HepG2 (cell line): ENCODE measurements around the gene FTCD. TPM values are rescaled to one million over a fixed set of nuclear protein-coding genes. Genes with fewer than 3 reads are reported as not detected.

ENCODE experiments used
- CSRNP2 ChIP-seq: sonication (generic); formaldehyde crosslinking; conservative IDR thresholded peaks from 2 replicates; pipeline ENCODE4 v1.8.0; 2022; ENCODE audit warnings: low read depth, missing genetic modification reagents
- EED ChIP-seq: sonication (generic); formaldehyde crosslinking; IDR thresholded peaks from 2 replicates; pipeline ENCODE4 v1.5.0; 2020; ENCODE audit warnings: mild to moderate bottlenecking, missing genetic modification reagents
- HES4 ChIP-seq: sonication (generic); formaldehyde crosslinking; IDR thresholded peaks from 2 replicates; pipeline ENCODE4 v1.9.0; 2021; ENCODE audit warnings: mild to moderate bottlenecking, missing genetic modification reagents, borderline replicate concordance
- HOXA7 ChIP-seq: sonication (generic); formaldehyde crosslinking; IDR thresholded peaks from 2 replicates; pipeline ENCODE4 v1.8.1; 2022; ENCODE audit warnings: mild to moderate bottlenecking, missing genetic modification reagents, moderate library complexity
- IRF9 ChIP-seq: sonication (generic); formaldehyde crosslinking; IDR thresholded peaks from 2 replicates; pipeline ENCODE4 v1.8.0; 2022; ENCODE audit warnings: missing genetic modification reagents, mild to moderate bottlenecking, borderline replicate concordance
- PLRG1 ChIP-seq: fragments of 450-650 bp; conservative IDR thresholded peaks from 2 replicates; pipeline ENCODE4 v1.6.1; 2016
- PRDM10 ChIP-seq: sonication (generic); formaldehyde crosslinking; IDR thresholded peaks from 2 replicates; pipeline ENCODE4 v1.4.0; 2020; ENCODE audit warnings: low read depth, missing genetic modification reagents
- RBFOX2 ChIP-seq: fragments of 200-400 bp; formaldehyde crosslinking; IDR thresholded peaks from 2 replicates; pipeline ENCODE4 v1.6.1; 2017; ENCODE audit warnings: low read depth, mild to moderate bottlenecking, low read length
- SCMH1 ChIP-seq: sonication (generic); formaldehyde crosslinking; IDR thresholded peaks from 2 replicates; pipeline ENCODE4 v1.9.0; 2021; ENCODE audit warnings: missing genetic modification reagents, mild to moderate bottlenecking, borderline replicate concordance
- SP2 ChIP-seq: sonication (generic); formaldehyde crosslinking; IDR thresholded peaks from 2 replicates; pipeline ENCODE4 v1.5.1; 2020; ENCODE audit warnings: mild to moderate bottlenecking, missing genetic modification reagents
- ZNF10 ChIP-seq: sonication (generic); formaldehyde crosslinking; IDR thresholded peaks from 2 replicates; pipeline ENCODE4 v1.4.0; 2020; ENCODE audit warnings: mild to moderate bottlenecking, low read depth, missing genetic modification reagents, borderline replicate concordance
- ZNF101 ChIP-seq: sonication (generic); formaldehyde crosslinking; IDR thresholded peaks from 2 replicates; pipeline ENCODE4 v1.4.0; 2020; ENCODE audit warnings: mild to moderate bottlenecking, low read depth, missing genetic modification reagents, borderline replicate concordance
- ZNF207 ChIP-seq: fragments of 450-650 bp; IDR thresholded peaks from 2 replicates; pipeline ENCODE4 v1.6.1; 2016; ENCODE audit warnings: antibody characterized with exemption, borderline replicate concordance
- ZNF703 ChIP-seq: sonication (generic); formaldehyde crosslinking; IDR thresholded peaks from 2 replicates; pipeline ENCODE4 v1.5.1; 2020; ENCODE audit warnings: missing genetic modification reagents, mild to moderate bottlenecking, moderate library complexity, borderline replicate concordance
- ZNF775 ChIP-seq: sonication (generic); formaldehyde crosslinking; IDR thresholded peaks from 2 replicates; pipeline ENCODE4 v1.4.0; 2020; ENCODE audit warnings: missing genetic modification reagents, mild to moderate bottlenecking, moderate library complexity, borderline replicate concordance
- ZNF781 ChIP-seq: sonication (generic); formaldehyde crosslinking; IDR thresholded peaks from 2 replicates; pipeline ENCODE4 v1.5.1; 2020; ENCODE audit warnings: borderline replicate concordance, mild to moderate bottlenecking, missing genetic modification reagents; ENCODE audit errors: not compliant biosample characterization
- polyA plus RNA-seq, 8 experiments: library from polyadenylated mRNA; depleted of rRNA in 3 of 8; stranded (reverse) in 7 of 8; unstranded in 1 of 8; fragments of >200 nt; fragmentation: Illumina TruSeq in 4 of 8; extraction: Trizol in 4 of 8; gene quantifications; 2 replicates each; pipeline versions ENCODE4 v1.2.1 to v1.2.3, GENCODE V29; 2011 to 2016; ENCODE audit warnings: low read depth in 4 of 8, missing spikeins in 1 of 8, mixed read lengths in 1 of 8; ENCODE audit not compliant: insufficient read depth in 1 of 8
- total RNA-seq, 5 experiments: library from RNA; depleted of rRNA; stranded (reverse); fragments of >200 nt; fragmentation: Illumina TruSeq; extraction: Trizol; gene quantifications; 2 replicates each; pipeline ENCODE4 v1.2.3, GENCODE V29; 2016; ENCODE audit warnings: low read depth in 1 of 5
- TF ChIP-seq, protein P1 (sequence below): IDR thresholded peaks from 2 replicates; pipeline ENCODE4 v1.6.1; 2012; ENCODE audit warnings: low read depth, low read length, improper control_type of control experiment
- TF ChIP-seq, protein P2 (sequence below): sonication (generic); formaldehyde crosslinking; IDR thresholded peaks from 2 replicates; pipeline ENCODE4 v1.8.0; 2022; ENCODE audit warnings: mild to moderate bottlenecking, missing genetic modification reagents

FTCD gene
- total and polyA plus RNA-seq, 2 of the 13 experiments (the other 11 are each of a cell fraction or from before 2014, with no cell fraction given): 75.7 to 105 TPM

GRCh38 chr21:46155514-46156377, at the start of gene FTCD (continued):
- TF ChIP-seq PRDM10 (0 out of 2 replicates have a peak, but pooled peaks have one; percentile 59), HOXA7 (peak; percentile 95; the same call in 1 of the 2 replicates), CSRNP2 (CRISPR knock-in tag) (no peak), ZNF775 (CRISPR knock-in tag) (no peak), ZNF781 (CRISPR knock-in tag) (peak; percentile 81), ZNF207 (no peak), SP2 (CRISPR knock-in tag) (no peak), IRF9 (peak; percentile 55; the same call in 1 of the 2 replicates), ZNF101 (CRISPR knock-in tag) (no peak), EED (CRISPR knock-in tag) (no peak), ZNF10 (no peak), RBFOX2 (peak; percentile 90), PLRG1 (no peak), ZNF703 (CRISPR knock-in tag) (0 out of 2 replicates have a peak, but pooled peaks have one; percentile 26), HES4 (CRISPR knock-in tag) (peak; percentile 40), SCMH1 (CRISPR knock-in tag) (no peak)
- TF ChIP-seq, protein P1, sequence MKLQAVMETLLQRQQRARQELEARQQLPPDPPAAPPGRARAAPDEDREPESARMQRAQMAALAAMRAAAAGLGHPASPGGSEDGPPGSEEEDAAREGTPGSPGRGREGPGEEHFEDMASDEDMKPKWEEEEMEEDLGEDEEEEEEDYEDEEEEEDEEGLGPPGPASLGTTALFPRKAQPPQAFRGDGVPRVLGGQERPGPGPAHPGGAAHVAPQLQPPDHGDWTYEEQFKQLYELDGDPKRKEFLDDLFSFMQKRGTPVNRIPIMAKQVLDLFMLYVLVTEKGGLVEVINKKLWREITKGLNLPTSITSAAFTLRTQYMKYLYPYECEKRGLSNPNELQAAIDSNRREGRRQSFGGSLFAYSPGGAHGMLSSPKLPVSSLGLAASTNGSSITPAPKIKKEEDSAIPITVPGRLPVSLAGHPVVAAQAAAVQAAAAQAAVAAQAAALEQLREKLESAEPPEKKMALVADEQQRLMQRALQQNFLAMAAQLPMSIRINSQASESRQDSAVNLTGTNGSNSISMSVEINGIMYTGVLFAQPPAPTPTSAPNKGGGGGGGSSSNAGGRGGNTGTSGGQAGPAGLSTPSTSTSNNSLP: no peak
- TF ChIP-seq, protein P2, sequence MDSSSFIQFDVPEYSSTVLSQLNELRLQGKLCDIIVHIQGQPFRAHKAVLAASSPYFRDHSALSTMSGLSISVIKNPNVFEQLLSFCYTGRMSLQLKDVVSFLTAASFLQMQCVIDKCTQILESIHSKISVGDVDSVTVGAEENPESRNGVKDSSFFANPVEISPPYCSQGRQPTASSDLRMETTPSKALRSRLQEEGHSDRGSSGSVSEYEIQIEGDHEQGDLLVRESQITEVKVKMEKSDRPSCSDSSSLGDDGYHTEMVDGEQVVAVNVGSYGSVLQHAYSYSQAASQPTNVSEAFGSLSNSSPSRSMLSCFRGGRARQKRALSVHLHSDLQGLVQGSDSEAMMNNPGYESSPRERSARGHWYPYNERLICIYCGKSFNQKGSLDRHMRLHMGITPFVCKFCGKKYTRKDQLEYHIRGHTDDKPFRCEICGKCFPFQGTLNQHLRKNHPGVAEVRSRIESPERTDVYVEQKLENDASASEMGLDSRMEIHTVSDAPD (CRISPR knock-in tag): 0 out of 2 replicates have a peak, but pooled peaks have one; percentile 77
